HEK293 (cell line): ENCODE data around the gene PIM1.

Experiments used
- CTCF ChIP-seq: fragments of 450-650 bp; formaldehyde crosslinking; IDR thresholded peaks from 2 replicates; pipeline ENCODE4 v1.5.1; 2016; ENCODE audit warnings: missing biosample characterization, missing genetic modification characterization
- HOXD13 ChIP-seq: sonication (generic); formaldehyde crosslinking; IDR thresholded peaks from 2 replicates; pipeline ENCODE4 v1.8.0; 2022; ENCODE audit warnings: missing genetic modification reagents, borderline replicate concordance
- IKZF3 ChIP-seq: fragments of 450-650 bp; IDR thresholded peaks from 2 replicates; pipeline ENCODE4 v1.5.0; 2018; ENCODE audit warnings: missing biosample characterization, mild to moderate bottlenecking, missing genetic modification characterization, moderate library complexity
- KLF10 ChIP-seq: fragments of 450-650 bp; IDR thresholded peaks from 2 replicates; pipeline ENCODE4 v1.5.1; 2018; ENCODE audit warnings: missing biosample characterization, mild to moderate bottlenecking, missing genetic modification characterization
- MEIS1 ChIP-seq: sonication (generic); formaldehyde crosslinking; IDR thresholded peaks from 2 replicates; pipeline ENCODE4 v1.8.1; 2022; ENCODE audit warnings: missing genetic modification reagents, mild to moderate bottlenecking, borderline replicate concordance
- PRDM2 ChIP-seq: fragments of 450-650 bp; formaldehyde crosslinking; IDR thresholded peaks from 2 replicates; pipeline ENCODE4 v1.5.1; 2016; ENCODE audit warnings: missing biosample characterization, missing genetic modification characterization, borderline replicate concordance
- REPIN1 ChIP-seq: fragments of 450-650 bp; formaldehyde crosslinking; IDR thresholded peaks from 2 replicates; pipeline ENCODE4 v1.5.1; 2017; ENCODE audit warnings: missing biosample characterization, missing genetic modification characterization, low read depth
- SP7 ChIP-seq: fragments of 450-650 bp; formaldehyde crosslinking; IDR thresholded peaks from 2 replicates; pipeline ENCODE4 v1.5.1; 2016; ENCODE audit warnings: missing biosample characterization, missing genetic modification characterization
- ZBTB7A ChIP-seq: fragments of 450-650 bp; formaldehyde crosslinking; IDR thresholded peaks from 2 replicates; pipeline ENCODE4 v1.5.1; 2016; ENCODE audit warnings: low read depth, missing biosample characterization, missing genetic modification characterization
- ZFP3 ChIP-seq: fragments of 450-650 bp; formaldehyde crosslinking; IDR thresholded peaks from 2 replicates; pipeline ENCODE4 v1.5.1; 2016; ENCODE audit warnings: low read depth, missing biosample characterization, missing genetic modification characterization
- ZFP37 ChIP-seq: fragments of 450-650 bp; formaldehyde crosslinking; IDR thresholded peaks from 2 replicates; pipeline ENCODE4 v1.5.1; 2016; ENCODE audit warnings: missing biosample characterization, missing genetic modification characterization
- ZIC2 ChIP-seq: fragments of 450-650 bp; formaldehyde crosslinking; IDR thresholded peaks from 2 replicates; pipeline ENCODE4 v1.5.1; 2016; ENCODE audit warnings: missing biosample characterization, missing genetic modification characterization
- ZNF121 ChIP-seq: fragments of 450-650 bp; formaldehyde crosslinking; IDR thresholded peaks from 2 replicates; pipeline ENCODE4 v1.5.1; 2016; ENCODE audit warnings: missing biosample characterization, missing genetic modification characterization
- ZNF146 ChIP-seq: fragments of 450-650 bp; formaldehyde crosslinking; IDR thresholded peaks from 2 replicates; pipeline ENCODE4 v1.5.1; 2016; ENCODE audit warnings: missing biosample characterization, missing genetic modification characterization
- ZNF184 ChIP-seq: fragments of 450-650 bp; IDR thresholded peaks from 2 replicates; pipeline ENCODE4 v1.5.1; 2018; ENCODE audit warnings: missing biosample characterization, mild to moderate bottlenecking, missing genetic modification characterization
- ZNF221 ChIP-seq: fragments of 450-650 bp; formaldehyde crosslinking; IDR thresholded peaks from 2 replicates; pipeline ENCODE4 v1.5.1; 2017; ENCODE audit warnings: missing biosample characterization, missing genetic modification characterization, borderline replicate concordance
- ZNF239 ChIP-seq: fragments of 450-650 bp; formaldehyde crosslinking; IDR thresholded peaks from 2 replicates; pipeline ENCODE4 v1.5.1; 2016; ENCODE audit warnings: missing biosample characterization, missing genetic modification characterization
- ZNF302 ChIP-seq: fragments of 450-650 bp; formaldehyde crosslinking; IDR thresholded peaks from 2 replicates; pipeline ENCODE4 v1.5.1; 2016; ENCODE audit warnings: missing biosample characterization, missing genetic modification characterization, low read depth
- ZNF354C ChIP-seq: fragments of 450-650 bp; formaldehyde crosslinking; IDR thresholded peaks from 2 replicates; pipeline ENCODE4 v1.5.1; 2016; ENCODE audit warnings: missing biosample characterization, missing genetic modification characterization, low read depth, borderline replicate concordance
- ZNF391 ChIP-seq: fragments of 450-650 bp; formaldehyde crosslinking; IDR thresholded peaks from 2 replicates; pipeline ENCODE4 v1.5.1; 2016; ENCODE audit warnings: low read depth, missing biosample characterization, missing genetic modification characterization, borderline replicate concordance
- ZNF423 ChIP-seq: fragments of 450-650 bp; formaldehyde crosslinking; IDR thresholded peaks from 2 replicates; pipeline ENCODE4 v1.5.1; 2016; ENCODE audit warnings: missing biosample characterization, missing genetic modification characterization
- ZNF48 ChIP-seq: fragments of 450-650 bp; formaldehyde crosslinking; IDR thresholded peaks from 2 replicates; pipeline ENCODE4 v1.5.1; 2016; ENCODE audit warnings: missing biosample characterization, missing genetic modification characterization
- ZNF549 ChIP-seq: fragments of 450-650 bp; IDR thresholded peaks from 2 replicates; pipeline ENCODE4 v1.5.1; 2018; ENCODE audit warnings: missing biosample characterization, missing genetic modification characterization, mild to moderate bottlenecking, inconsistent platforms, moderate library complexity
- ZNF558 ChIP-seq: fragments of 450-650 bp; formaldehyde crosslinking; IDR thresholded peaks from 2 replicates; pipeline ENCODE4 v1.5.1; 2016; ENCODE audit warnings: missing biosample characterization, missing genetic modification characterization
- ZNF560 ChIP-seq: fragments of 450-650 bp; formaldehyde crosslinking; IDR thresholded peaks from 2 replicates; pipeline ENCODE4 v1.5.1; 2017; ENCODE audit warnings: missing biosample characterization, missing genetic modification characterization, borderline replicate concordance
- ZNF624 ChIP-seq: fragments of 450-650 bp; formaldehyde crosslinking; IDR thresholded peaks from 2 replicates; pipeline ENCODE4 v1.5.1; 2017; ENCODE audit warnings: missing biosample characterization, missing genetic modification characterization
- ZNF791 ChIP-seq: fragments of 450-650 bp; formaldehyde crosslinking; IDR thresholded peaks from 2 replicates; pipeline ENCODE4 v1.5.1; 2016; ENCODE audit warnings: missing biosample characterization, missing genetic modification characterization
- ZNF843 ChIP-seq: fragments of 450-650 bp; formaldehyde crosslinking; IDR thresholded peaks from 2 replicates; pipeline ENCODE4 v1.5.1; 2016; ENCODE audit warnings: missing biosample characterization, missing genetic modification characterization
- ZSCAN30 ChIP-seq: fragments of 450-650 bp; IDR thresholded peaks from 2 replicates; pipeline ENCODE4 v1.5.1; 2018; ENCODE audit warnings: missing biosample characterization, mild to moderate bottlenecking, missing genetic modification characterization, moderate library complexity
- ZXDB ChIP-seq: fragments of 450-650 bp; formaldehyde crosslinking; IDR thresholded peaks from 2 replicates; pipeline ENCODE4 v1.5.1; 2016; ENCODE audit warnings: missing biosample characterization, missing genetic modification characterization
- TF ChIP-seq, protein P1 (sequence below): fragments of 450-650 bp; formaldehyde crosslinking; IDR thresholded peaks from 2 replicates; pipeline ENCODE4 v1.5.1; 2016; ENCODE audit warnings: missing biosample characterization, missing genetic modification characterization
- TF ChIP-seq, protein P2 (sequence below): fragments of 450-650 bp; formaldehyde crosslinking; IDR thresholded peaks from 2 replicates; pipeline ENCODE4 v1.5.1; 2016; ENCODE audit warnings: missing biosample characterization, missing genetic modification characterization

Gene PIM1

GRCh38 chr6:37202788-37203491 is 33.0 kb downstream of the PIM1 start (continued):
- TF ChIP-seq, protein P1, sequence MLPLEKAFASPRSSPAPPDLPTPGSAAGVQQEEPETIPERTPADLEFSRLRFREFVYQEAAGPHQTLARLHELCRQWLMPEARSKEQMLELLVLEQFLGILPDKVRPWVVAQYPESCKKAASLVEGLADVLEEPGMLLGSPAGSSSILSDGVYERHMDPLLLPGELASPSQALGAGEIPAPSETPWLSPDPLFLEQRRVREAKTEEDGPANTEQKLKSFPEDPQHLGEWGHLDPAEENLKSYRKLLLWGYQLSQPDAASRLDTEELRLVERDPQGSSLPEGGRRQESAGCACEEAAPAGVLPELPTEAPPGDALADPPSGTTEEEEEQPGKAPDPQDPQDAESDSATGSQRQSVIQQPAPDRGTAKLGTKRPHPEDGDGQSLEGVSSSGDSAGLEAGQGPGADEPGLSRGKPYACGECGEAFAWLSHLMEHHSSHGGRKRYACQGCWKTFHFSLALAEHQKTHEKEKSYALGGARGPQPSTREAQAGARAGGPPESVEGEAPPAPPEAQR (tag by site-specific recombination) = no peak
- TF ChIP-seq SP7 (tag by site-specific recombination) = no peak; the same call in 1 of the 2 replicates
- TF ChIP-seq CTCF (tag by site-specific recombination) = no peak
- TF ChIP-seq IKZF3 (tag by site-specific recombination) = no peak
- TF ChIP-seq ZNF48 (tag by site-specific recombination) = no peak
- TF ChIP-seq MEIS1 = no peak
- TF ChIP-seq ZNF221 (tag by site-specific recombination) = no peak
- TF ChIP-seq ZIC2 (tag by site-specific recombination) = no peak
- peak; percentile 90 for TF ChIP-seq ZNF843 (tag by site-specific recombination)
- no peak for TF ChIP-seq ZNF302 (tag by site-specific recombination)
- TF ChIP-seq ZNF391 (tag by site-specific recombination) = no peak
- no peak for TF ChIP-seq PRDM2 (tag by site-specific recombination)
- no peak for TF ChIP-seq ZNF791 (tag by site-specific recombination)
- no peak for TF ChIP-seq KLF10 (tag by site-specific recombination)
- no peak for TF ChIP-seq ZFP3 (tag by site-specific recombination)
- no peak for TF ChIP-seq ZNF184
- no peak for TF ChIP-seq ZNF423
- no peak for TF ChIP-seq ZNF146 (tag by site-specific recombination)
- TF ChIP-seq ZNF558 (tag by site-specific recombination) = no peak
- no peak for TF ChIP-seq ZFP37
- TF ChIP-seq ZNF121 (tag by site-specific recombination) = no peak
- TF ChIP-seq HOXD13 (CRISPR knock-in tag) = no peak
- TF ChIP-seq ZNF239 = no peak
- no peak for TF ChIP-seq ZNF624 (tag by site-specific recombination)
- TF ChIP-seq ZBTB7A (tag by site-specific recombination) = no peak
- TF ChIP-seq ZNF549 (tag by site-specific recombination) = no peak
- no peak for TF ChIP-seq ZSCAN30
- no peak for TF ChIP-seq ZNF560 (tag by site-specific recombination)
- TF ChIP-seq REPIN1 = no peak
- TF ChIP-seq ZXDB (tag by site-specific recombination) = peak; percentile 83
- no peak for TF ChIP-seq ZNF354C (tag by site-specific recombination)
- TF ChIP-seq, protein P2, sequence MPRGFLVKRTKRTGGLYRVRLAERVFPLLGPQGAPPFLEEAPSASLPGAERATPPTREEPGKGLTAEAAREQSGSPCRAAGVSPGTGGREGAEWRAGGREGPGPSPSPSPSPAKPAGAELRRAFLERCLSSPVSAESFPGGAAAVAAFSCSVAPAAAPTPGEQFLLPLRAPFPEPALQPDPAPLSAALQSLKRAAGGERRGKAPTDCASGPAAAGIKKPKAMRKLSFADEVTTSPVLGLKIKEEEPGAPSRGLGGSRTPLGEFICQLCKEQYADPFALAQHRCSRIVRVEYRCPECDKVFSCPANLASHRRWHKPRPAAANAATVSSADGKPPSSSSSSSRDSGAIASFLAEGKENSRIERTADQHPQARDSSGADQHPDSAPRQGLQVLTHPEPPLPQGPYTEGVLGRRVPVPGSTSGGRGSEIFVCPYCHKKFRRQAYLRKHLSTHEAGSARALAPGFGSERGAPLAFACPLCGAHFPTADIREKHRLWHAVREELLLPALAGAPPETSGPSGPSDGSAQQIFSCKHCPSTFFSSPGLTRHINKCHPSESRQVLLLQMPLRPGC = no peak
